Prostate gland (tissue), 2 donors: ENCODE results near the gene PDZRN4. TPM values are rescaled to one million over a fixed set of nuclear protein-coding genes. Genes with fewer than 3 reads are reported as not detected.
A peak's percentile ranks its signal among the peaks of the same experiment; 100 is the strongest.

Experiments used
- DNase-seq: peaks from one replicate; pipeline ENCODE4 v3.0.0-alpha.2; 2019; ENCODE audit warnings: low spot score
- H3K27ac ChIP-seq, 2 donors: fragments of 200-600 bp; sonication (generic); 2 replicates each; pipeline ENCODE4 v1.5.1; 2017 to 2019
- H3K27me3 ChIP-seq: fragments of 200-600 bp; sonication (generic); replicated peaks from 2 replicates; pipeline ENCODE4 v1.5.1; 2019; ENCODE audit not compliant: insufficient read depth
- H3K36me3 ChIP-seq, 2 donors: fragments of 200-600 bp; sonication (generic); 1 replicate in 1 of 2; 2 replicates in 1 of 2; pipeline versions ENCODE4 v1.5.1 to v1.8.1; 2017 to 2019
- H3K4me1 ChIP-seq: fragments of 200-600 bp; sonication (generic); replicated peaks from 2 replicates; pipeline ENCODE4 v1.5.1; 2019
- H3K4me3 ChIP-seq, 2 donors: fragments of 200-600 bp; sonication (generic); 2 replicates each; pipeline ENCODE4 v1.5.1; 2017 to 2019
- H3K9me3 ChIP-seq: fragments of 200-600 bp; sonication (generic); 2 replicates; pipeline ENCODE4 v1.5.1; 2017
- CTCF ChIP-seq, 4 experiments: fragments of 200-600 bp in 2 of 4; fragments of 450-650 bp in 2 of 4; sonication (generic) in 2 of 4; IDR thresholded peaks; 1 replicate in 3 of 4; 2 replicates in 1 of 4; pipeline ENCODE4 v1.5.1; 2016 to 2019; ENCODE audit warnings: antibody characterized with exemption in 4 of 4, mild to moderate bottlenecking in 2 of 4, moderate library complexity in 2 of 4
- POLR2A ChIP-seq: fragments of 450-650 bp; IDR thresholded peaks from one replicate; pipeline ENCODE4 v1.6.1; 2016; ENCODE audit warnings: antibody characterized with exemption, mild to moderate bottlenecking
- POLR2AphosphoS5 ChIP-seq: sonication (generic); formaldehyde crosslinking; IDR thresholded peaks from one replicate; pipeline ENCODE4 v1.6.1; 2017; ENCODE audit warnings: antibody characterized with exemption
- WGBS: methylation state at CpG from one replicate; pipeline ENCODE4 v1.1.5; 2018; 5-methylcytosine and 5-hydroxymethylcytosine counted together
- intact Hi-C: fragments of 100-400 bp; cut with DNase I; formaldehyde crosslinking; loops from one replicate; pipeline ENCODE4 v1.14.2; 2022
- total RNA-seq, 2 donors: library from RNA; depleted of rRNA; stranded (reverse); fragments of >200 nt; gene quantifications; one replicate each; pipeline ENCODE4 v1.1.0, GENCODE V29; 2016

PDZRN4 gene
- total RNA-seq, 2 donors from 2014 or later: 6.5 to 21.1 TPM

GRCh38 chr12:41213107-41213506 is 25.0 kb downstream of the PDZRN4 start:
- H3K4me3 ChIP-seq: no peak overlapping the region
- no peak overlapping the region for H3K27ac ChIP-seq
- TF ChIP-seq POLR2A (no peak), POLR2AphosphoS5 (no peak), CTCF (IDR thresholded peaks at IDR 0.05) (no peak)
- no peak for DNase-seq
- WGBS: 63% methylated on average over 7 of the region's 7 CpGs
- intact Hi-C loops: no loop called here
- no peaks in the 10 kb centered on the region for H3K27me3 ChIP-seq
- no peaks in the 10 kb centered on the region for H3K9me3 ChIP-seq
- no peaks in the 10 kb centered on the region for H3K4me1 ChIP-seq
- no peaks in the 10 kb centered on the region for H3K36me3 ChIP-seq

GRCh38 chr12:41213648-41214047 is 25.5 kb downstream of the PDZRN4 start:
- intact Hi-C loops: no loop called here
- WGBS: 85% methylated on average over 3 of the region's 3 CpGs
- TF ChIP-seq POLR2A (no peak), CTCF (IDR thresholded peaks at IDR 0.05) (no peak), POLR2AphosphoS5 (no peak)
- DNase-seq: no peak
- Histone ChIP-seq H3K27ac (no peak overlapping the region), H3K27me3 (no peaks in the 10 kb centered on the region), H3K36me3 (no peaks in the 10 kb centered on the region), H3K9me3 (no peaks in the 10 kb centered on the region), H3K4me1 (no peaks in the 10 kb centered on the region), H3K4me3 (no peak overlapping the region)

GRCh38 chr12:41217727-41218126 is 29.6 kb downstream of the PDZRN4 start:
- no peaks in the 10 kb centered on the region for H3K4me1 ChIP-seq
- H3K27me3 ChIP-seq: no peaks in the 10 kb centered on the region
- no peak for DNase-seq
- WGBS: 68% methylated on average over 1 of the region's 1 CpG
- H3K27ac ChIP-seq: peak overlapping the region in 1 of 2 donors; percentile 24
- no peak overlapping the region for H3K4me3 ChIP-seq
- no peaks in the 10 kb centered on the region for H3K9me3 ChIP-seq
- intact Hi-C loops: no loop called here
- H3K36me3 ChIP-seq: no peaks in the 10 kb centered on the region
- no peak for TF ChIP-seq POLR2AphosphoS5
- no peak for TF ChIP-seq CTCF (IDR thresholded peaks at IDR 0.05)

GRCh38 chr12:41220931-41221330 is 32.8 kb downstream of the PDZRN4 start:
- H3K27me3 ChIP-seq: no peaks in the 10 kb centered on the region
- H3K4me3 ChIP-seq: no peak overlapping the region
- intact Hi-C loops: no loop called here
- H3K27ac ChIP-seq: no peak overlapping the region
- no peaks in the 10 kb centered on the region for H3K36me3 ChIP-seq
- no peaks in the 10 kb centered on the region for H3K4me1 ChIP-seq
- TF ChIP-seq POLR2A: no peak
- TF ChIP-seq POLR2AphosphoS5: no peak
- TF ChIP-seq CTCF (IDR thresholded peaks at IDR 0.05): no peak
- no peaks in the 10 kb centered on the region for H3K9me3 ChIP-seq
- WGBS: 64% methylated on average over 2 of the region's 2 CpGs
- DNase-seq: no peak

GRCh38 chr12:41221491-41221890 is 33.4 kb downstream of the PDZRN4 start:
- WGBS: 56% methylated on average over 4 of the region's 4 CpGs
- H3K4me3 ChIP-seq: no peak overlapping the region
- H3K27ac ChIP-seq: no peak overlapping the region

More at GRCh38 chr12:41221491-41221890, 33.4 kb downstream of the PDZRN4 start:
- TF ChIP-seq POLR2AphosphoS5 (no peak), CTCF (IDR thresholded peaks at IDR 0.05) (no peak), POLR2A (no peak)
- no peak for DNase-seq
- H3K36me3 ChIP-seq: no peaks in the 10 kb centered on the region
- H3K27me3 ChIP-seq: no peaks in the 10 kb centered on the region
- H3K4me1 ChIP-seq: no peaks in the 10 kb centered on the region
- no peaks in the 10 kb centered on the region for H3K9me3 ChIP-seq
- intact Hi-C loops: no loop called here
